ENCODE data around the gene TTC3.

- TF ChIP-seq, protein P1, sequence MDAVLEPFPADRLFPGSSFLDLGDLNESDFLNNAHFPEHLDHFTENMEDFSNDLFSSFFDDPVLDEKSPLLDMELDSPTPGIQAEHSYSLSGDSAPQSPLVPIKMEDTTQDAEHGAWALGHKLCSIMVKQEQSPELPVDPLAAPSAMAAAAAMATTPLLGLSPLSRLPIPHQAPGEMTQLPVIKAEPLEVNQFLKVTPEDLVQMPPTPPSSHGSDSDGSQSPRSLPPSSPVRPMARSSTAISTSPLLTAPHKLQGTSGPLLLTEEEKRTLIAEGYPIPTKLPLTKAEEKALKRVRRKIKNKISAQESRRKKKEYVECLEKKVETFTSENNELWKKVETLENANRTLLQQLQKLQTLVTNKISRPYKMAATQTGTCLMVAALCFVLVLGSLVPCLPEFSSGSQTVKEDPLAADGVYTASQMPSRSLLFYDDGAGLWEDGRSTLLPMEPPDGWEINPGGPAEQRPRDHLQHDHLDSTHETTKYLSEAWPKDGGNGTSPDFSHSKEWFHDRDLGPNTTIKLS (IDR thresholded peaks at IDR 0.05; ENCODE audit: borderline replicate concordance, low read depth), result no peak
- TF ChIP-seq ZSCAN29 (IDR thresholded peaks at IDR 0.05), result no peak
- TF ChIP-seq, protein P2, sequence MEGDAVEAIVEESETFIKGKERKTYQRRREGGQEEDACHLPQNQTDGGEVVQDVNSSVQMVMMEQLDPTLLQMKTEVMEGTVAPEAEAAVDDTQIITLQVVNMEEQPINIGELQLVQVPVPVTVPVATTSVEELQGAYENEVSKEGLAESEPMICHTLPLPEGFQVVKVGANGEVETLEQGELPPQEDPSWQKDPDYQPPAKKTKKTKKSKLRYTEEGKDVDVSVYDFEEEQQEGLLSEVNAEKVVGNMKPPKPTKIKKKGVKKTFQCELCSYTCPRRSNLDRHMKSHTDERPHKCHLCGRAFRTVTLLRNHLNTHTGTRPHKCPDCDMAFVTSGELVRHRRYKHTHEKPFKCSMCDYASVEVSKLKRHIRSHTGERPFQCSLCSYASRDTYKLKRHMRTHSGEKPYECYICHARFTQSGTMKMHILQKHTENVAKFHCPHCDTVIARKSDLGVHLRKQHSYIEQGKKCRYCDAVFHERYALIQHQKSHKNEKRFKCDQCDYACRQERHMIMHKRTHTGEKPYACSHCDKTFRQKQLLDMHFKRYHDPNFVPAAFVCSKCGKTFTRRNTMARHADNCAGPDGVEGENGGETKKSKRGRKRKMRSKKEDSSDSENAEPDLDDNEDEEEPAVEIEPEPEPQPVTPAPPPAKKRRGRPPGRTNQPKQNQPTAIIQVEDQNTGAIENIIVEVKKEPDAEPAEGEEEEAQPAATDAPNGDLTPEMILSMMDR (IDR thresholded peaks at IDR 0.05 in 2 of 3, conservative IDR thresholded peaks at IDR 0.05 in 1 of 3; ENCODE audit: insufficient read depth in 2 of 3, low read depth in 1 of 3, low read length in 3 of 3), result no peak
- no peak for TF ChIP-seq POLR2A (conservative IDR thresholded peaks at IDR 0.05)
- TF ChIP-seq, protein P3, sequence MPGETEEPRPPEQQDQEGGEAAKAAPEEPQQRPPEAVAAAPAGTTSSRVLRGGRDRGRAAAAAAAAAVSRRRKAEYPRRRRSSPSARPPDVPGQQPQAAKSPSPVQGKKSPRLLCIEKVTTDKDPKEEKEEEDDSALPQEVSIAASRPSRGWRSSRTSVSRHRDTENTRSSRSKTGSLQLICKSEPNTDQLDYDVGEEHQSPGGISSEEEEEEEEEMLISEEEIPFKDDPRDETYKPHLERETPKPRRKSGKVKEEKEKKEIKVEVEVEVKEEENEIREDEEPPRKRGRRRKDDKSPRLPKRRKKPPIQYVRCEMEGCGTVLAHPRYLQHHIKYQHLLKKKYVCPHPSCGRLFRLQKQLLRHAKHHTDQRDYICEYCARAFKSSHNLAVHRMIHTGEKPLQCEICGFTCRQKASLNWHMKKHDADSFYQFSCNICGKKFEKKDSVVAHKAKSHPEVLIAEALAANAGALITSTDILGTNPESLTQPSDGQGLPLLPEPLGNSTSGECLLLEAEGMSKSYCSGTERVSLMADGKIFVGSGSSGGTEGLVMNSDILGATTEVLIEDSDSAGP (CRISPR knock-in tag; IDR thresholded peaks at IDR 0.05), result no peak
- TF ChIP-seq, protein P4, sequence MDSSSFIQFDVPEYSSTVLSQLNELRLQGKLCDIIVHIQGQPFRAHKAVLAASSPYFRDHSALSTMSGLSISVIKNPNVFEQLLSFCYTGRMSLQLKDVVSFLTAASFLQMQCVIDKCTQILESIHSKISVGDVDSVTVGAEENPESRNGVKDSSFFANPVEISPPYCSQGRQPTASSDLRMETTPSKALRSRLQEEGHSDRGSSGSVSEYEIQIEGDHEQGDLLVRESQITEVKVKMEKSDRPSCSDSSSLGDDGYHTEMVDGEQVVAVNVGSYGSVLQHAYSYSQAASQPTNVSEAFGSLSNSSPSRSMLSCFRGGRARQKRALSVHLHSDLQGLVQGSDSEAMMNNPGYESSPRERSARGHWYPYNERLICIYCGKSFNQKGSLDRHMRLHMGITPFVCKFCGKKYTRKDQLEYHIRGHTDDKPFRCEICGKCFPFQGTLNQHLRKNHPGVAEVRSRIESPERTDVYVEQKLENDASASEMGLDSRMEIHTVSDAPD (CRISPR knock-in tag; IDR thresholded peaks at IDR 0.05), result no peak
These were observed 176.3 kb downstream of the TTC3 start for GRCh38 chr21:37249112-37249904.
